ENCODE data around the gene CLCN4.
A peak's percentile ranks its signal among the peaks of the same experiment; 100 is the strongest.

The CLCN4 gene

DNA sequence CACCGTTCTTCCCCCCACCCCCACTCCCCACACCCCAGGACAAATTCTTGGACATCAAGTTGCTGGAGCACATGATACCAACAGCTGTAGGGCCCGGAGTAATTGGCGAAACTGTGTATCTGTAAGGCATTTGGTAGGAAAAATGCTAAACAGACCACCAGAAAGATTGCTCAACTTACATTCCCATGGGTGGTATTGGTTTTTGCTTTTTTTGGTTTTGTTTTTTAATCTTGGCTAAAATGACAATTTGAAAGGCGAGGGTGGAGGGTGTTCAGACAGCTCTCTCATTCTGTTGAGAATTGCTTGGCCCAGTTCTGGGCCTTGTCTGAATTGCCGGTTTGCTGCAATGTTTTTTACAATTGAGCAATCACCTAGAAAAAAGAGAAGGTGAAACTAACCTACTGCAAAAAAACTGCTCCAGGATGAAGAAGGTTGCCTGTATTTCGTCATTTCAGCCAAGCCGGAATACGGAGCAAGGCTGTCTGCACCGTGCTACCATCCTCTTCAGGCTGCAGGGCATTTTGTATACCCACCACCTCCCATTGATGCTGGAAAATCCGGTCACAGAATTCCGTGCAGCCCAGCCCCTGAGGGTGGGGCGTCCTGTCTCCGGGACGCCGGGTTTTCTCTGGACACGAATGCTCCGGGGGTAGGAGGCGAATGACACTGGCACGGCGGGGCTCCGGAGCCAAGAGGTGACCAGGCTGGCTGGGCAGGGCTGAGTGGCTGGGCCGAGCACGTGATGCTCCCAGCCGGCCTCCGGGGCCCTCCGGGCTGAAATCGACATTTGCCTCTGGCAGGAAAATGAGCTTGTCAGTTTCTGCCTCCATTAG is at the start of gene CLCN4:
TSS of gene CLCN4 (plus strand) at position 777 of the 833 bp plus-strand sequence. CDS start 28,058 bp downstream, outside the sequence.
- DNase-seq, result no peak

DNA sequence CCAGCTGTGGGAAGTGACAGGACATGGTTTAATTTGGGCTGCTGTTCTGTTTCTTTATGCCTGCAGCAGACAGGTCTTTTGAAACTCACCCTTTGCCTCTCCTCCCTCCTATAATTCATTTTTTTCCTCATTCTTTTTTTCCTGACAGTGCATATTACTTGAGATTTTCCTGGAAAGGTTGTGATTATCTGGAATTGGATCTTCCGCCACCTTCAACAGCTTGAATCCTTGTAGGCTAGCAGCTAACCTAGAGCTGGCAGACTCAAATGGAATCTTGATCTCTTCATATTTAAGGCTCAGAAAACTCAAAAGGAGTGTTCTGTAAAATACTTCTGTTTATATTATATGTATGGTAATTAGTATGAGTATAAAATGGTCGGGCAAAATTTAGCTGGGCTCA is 49.3 kb upstream of the CLCN4 start:
- no peak for DNase-seq

DNA sequence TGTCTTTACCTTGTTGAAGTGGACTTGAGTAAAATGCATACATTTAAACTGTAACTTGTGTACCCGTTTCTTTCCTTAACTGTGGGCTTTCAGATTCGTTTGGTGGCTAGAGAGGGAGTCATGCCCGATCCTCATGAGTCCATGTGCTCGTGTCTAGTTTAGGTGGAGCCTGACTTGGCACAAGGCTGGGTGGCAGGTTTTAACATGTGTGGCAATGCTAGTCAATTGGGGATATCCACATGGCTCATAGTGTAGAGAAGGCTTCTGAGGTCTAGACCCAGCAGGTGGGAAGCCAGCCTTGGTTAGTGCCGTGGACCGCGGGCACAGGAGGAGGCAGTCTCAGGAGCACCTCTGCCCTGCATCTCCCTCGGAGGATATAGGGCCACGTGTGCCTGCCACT is 48.5 kb upstream of the CLCN4 start:
- no peak for DNase-seq

DNA sequence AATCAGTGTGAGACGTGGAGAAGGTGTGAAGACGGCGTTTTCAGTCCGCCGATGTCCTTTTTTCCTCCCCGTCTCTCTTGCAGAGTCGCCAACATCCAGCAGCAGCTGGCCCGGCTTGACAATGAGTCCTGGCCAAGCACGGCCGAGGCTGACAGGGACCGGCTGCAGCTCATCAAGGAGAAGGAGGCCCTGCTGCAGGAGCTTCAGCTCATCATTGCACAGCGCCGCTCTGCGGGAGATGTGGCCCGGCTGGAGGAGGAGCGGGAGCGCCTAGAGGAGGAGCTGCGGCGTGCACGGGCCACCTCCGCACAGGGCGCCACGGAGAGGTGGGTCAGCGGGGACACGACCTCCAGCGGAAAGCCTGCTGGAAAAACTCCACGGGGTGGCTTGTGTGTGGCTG is 47.1 kb upstream of the CLCN4 start:
- DNase-seq, result no peak

DNA sequence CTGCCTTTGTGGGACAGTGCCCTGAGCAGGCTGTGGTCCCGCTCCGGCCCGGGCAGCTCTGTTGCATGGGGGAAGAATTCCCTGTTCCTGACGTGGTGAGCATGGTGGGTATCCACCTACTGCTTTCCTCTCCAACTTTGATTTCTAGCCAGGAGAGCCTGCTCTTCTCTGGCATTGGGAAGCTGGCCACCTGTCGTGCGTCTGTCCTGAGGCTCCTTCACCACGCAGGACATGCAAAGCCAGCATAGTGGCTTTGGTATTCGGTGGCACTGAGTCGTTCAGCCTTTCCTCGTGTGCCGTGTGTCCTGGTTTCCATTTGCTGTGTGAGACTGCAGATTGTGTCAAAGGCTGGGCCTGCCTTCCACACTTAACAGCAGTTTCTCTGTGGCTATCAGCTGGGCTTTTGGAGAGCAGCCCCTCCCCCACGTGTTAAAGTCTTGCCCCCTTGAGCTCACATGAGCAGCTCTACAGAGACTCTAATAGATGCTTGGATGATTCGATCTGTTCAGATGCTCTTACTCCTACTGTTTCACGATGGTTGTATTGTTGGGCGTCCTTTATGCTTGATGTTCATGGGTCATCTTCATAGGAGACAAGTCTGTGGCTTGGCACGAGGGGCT is 46.3 kb upstream of the CLCN4 start:
- no peak for DNase-seq

DNA sequence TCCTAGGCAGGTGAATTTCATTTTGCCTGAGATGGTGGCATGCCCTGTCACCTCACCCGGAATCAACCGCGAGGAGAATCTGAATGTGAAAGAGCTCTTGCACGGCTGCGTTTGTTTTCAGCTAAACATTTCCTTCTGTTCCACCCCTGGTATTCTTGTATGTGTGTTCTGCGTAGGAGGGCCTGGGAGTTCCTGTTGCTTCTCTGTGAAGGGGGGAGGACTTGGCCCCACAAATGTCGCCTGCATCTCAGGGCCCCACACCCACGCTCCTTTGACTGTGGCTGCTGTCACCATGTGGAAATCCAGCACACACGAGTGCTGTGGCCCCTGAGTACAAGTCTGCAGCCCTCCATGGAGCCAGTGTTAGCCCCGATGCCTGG is 45.8 kb upstream of the CLCN4 start:
- peak; percentile 55 for DNase-seq

DNA sequence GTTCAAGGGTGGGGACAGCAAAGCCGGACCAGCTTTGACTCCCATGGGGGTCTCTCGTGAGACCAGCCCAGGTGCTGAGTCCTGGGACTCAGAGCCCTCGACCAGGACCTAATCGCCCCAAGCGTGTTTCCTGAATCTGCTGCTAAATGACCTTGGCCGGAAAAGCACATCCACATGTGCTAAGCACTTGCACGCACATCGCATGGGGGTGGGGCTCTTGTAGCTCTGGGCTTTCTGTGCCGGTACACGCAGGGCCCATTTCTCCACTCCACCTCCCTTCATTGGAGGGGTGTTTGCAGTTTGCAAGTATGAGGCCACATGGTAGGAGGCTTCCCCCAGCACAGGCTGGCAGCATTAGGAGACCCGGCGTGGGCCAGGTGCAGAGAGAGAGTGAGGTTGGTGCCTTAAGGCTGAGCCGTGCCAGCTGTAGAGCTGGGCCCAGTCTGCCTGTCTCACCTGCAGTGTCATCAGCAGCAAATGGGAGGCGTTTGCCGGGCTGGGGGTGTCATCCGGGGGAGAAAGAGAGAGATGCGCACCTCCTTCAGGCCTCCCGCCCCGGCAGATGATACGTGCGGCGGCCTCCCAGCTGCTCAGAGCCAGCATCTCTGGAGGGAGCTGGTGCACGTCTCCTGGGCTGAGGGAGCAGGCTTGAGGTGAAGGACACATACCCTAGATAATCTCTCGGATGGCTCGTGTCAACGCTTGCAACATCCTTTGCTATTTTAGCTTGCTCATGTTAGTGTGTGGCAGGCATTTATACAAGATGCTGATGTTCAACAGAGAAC is 45.2 kb upstream of the CLCN4 start:
- DNase-seq, result peak; percentile 25

DNA sequence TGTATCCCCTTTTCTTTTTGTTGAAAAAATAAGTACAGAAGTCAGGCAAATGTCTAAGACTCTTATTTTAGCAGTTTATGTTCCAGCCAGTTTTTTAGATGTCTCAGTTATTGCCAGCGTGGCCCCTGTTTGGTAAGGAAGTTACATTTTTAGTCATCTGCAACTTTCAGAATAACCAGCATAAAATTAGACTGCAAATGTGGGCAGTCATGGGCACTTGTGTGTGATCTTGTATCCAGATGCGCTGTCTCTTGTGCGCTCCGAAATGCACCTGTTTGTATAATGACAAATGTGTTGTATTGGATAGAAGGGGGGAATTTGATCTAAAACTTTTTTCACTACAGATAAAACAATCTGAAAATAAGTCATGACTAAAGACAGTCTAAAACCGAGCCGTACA is 44.3 kb upstream of the CLCN4 start:
- DNase-seq, result no peak

DNA sequence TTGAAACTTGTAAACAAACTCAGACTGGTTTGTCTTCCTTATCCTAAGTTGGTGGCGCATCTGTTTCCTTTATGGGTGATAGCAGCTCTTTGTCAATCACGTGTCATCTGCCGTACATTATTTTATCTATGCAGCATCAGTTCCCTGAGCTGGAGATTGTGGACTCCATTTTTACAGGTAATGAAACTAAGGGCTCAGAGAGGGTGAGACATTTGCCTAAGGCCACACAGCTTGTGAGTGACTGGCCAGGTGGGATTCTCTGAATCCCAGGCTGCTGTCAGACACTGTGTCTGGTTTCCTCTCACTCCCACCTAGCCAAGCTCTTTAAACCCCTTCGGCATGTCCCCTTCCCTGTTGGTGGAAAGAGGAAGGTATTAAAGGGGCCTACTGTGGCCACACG is 41.7 kb upstream of the CLCN4 start:
- DNase-seq, result no peak

DNA sequence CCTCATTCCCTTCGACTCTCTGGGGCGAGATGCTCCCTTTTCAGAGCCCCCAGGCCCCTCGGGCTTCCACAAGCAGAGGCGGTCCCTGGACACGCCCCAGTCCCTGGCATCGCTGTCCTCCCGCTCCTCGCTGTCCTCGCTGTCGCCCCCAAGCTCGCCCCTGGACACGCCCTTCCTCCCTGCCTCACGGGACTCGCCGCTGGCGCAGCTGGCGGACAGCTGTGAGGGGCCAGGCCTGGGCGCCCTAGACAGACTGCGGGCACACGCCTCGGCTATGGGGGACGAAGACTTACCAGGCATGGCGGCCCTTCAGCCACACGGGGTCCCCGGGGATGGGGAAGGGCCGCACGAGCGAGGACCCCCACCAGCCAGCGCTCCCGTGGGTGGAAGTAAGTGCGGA is 39.5 kb upstream of the CLCN4 start:
- DNase-seq, result no peak

DNA sequence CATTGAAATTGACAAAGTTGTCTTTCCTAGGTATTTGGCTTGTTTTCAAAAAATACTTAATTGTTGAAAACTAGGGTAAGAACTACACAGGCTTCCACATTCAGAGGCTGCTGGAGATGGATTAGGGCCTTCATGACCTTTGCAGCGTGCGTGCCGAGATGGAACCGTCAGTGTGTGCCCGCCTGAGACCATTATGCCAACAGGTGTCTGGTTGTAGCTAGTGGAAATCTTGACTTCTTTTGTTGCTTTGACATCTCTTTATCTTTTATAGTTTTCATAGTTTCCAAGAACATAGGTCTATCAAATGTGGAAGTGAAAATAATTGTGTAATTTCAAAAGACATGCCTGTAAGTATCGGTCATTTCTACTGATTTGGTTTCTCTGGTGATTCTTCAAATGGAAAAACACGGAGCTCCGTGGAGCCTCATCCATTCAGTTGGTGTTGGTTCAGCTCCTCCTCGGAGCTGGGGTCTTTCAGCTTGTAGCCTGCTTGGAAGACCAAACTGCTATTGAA is 38.9 kb upstream of the CLCN4 start:
- no peak for DNase-seq

DNA sequence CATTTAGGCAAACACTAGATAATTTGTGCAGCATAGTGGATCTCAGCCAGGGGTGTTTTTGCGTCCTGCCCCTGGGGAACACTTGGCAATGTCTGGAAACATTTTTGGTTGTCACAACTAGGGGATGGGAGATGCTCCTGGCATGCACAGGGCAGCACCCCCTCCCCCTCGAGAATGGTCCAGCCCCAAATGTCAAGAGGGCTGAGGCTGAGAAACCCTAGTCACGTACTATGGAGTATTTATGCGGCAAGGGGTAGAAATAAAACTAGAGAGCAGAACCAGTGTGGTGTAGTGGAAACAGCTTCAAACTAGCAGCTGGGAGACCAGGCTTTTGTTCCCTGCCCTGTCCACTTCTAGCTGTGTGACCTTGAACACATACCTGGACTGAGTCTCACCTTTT is 38.2 kb upstream of the CLCN4 start:
- no peak for DNase-seq

DNA sequence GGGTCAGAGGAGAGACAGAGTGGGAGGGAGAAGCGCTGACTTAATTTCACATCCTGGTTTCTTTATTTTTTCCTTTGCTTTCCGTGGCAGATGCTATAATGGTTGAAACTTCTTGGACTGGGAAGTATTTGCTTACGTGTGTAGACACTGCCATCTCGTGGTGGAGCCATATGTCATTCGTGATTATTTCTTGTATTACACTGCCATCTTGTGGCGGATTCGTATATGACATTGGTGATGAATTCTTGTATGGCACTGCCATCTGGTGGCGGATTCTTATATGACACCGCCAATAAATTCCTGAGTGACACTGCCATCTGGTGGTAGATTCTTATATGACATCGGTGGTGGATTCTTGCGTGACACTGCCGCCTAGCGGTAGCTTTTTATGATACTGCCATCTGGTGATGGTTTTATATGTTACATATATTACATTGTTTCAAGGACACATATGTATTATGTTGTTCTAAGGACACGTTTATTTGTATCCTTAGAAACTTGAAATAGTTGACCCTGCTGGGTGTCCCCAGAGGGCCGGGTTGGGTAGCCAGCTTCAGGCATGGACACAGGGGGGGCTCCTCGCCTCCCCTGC is 37.3 kb upstream of the CLCN4 start:
- DNase-seq, result peak; percentile 45

DNA sequence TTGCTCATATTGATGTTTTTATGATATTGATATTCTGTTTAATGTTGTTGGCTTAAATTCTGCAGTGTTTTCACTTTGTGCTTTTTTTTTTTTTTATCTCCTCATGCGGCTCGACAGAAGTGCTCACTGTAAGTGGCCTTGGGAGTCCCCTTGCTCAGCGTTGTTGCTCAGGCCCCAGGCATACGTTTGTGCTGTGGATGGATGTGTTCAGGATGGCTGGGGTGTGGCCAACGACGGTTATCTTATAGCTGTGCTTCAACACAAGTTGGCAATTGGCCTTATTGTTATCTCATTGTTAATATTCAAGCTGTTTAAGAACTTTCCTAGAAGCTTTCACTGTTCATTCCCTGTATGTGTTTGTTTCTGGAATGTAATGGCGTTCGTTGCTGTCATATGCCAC is 36.4 kb upstream of the CLCN4 start:
- no peak for DNase-seq

DNA sequence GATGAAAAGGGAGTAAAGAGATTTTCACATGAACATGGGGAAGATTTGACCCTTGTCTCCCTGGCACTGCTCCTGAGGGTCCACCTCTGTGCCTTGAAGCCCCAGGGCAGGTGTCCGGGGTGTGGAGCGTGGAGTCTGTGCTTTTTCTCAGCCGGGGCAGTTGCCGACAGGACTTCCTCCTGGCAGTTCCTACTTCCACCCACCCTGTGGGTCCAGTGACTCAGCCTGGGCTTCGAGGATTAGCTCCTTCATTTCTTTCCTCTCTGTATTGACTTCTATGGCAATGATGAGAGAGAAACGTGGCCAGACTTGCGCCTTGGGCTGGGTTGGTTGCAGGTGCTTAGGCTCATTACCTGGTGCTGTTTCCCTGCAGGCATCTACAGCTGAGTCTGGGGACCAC is 35.9 kb upstream of the CLCN4 start:
- no peak for DNase-seq

DNA sequence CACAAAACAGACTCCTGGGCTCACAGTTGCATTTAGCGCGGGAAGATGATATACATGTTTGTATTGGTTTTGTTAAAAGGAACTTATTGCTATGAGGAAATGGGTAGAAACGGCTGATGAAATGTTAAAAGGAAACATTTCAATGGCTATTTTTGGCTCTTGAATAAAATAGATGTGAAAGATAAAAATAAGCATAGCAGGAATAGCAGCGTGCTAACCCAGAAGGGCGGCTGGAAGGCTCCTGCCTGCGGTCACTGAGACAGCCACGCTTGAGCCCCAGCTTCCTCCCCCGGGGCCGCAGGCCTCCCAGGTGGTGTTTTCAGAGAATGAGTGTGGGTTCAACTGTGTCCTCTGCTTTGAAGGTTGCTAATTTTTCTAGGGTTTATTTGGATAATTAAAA is 35.0 kb upstream of the CLCN4 start:
- DNase-seq, result no peak

DNA sequence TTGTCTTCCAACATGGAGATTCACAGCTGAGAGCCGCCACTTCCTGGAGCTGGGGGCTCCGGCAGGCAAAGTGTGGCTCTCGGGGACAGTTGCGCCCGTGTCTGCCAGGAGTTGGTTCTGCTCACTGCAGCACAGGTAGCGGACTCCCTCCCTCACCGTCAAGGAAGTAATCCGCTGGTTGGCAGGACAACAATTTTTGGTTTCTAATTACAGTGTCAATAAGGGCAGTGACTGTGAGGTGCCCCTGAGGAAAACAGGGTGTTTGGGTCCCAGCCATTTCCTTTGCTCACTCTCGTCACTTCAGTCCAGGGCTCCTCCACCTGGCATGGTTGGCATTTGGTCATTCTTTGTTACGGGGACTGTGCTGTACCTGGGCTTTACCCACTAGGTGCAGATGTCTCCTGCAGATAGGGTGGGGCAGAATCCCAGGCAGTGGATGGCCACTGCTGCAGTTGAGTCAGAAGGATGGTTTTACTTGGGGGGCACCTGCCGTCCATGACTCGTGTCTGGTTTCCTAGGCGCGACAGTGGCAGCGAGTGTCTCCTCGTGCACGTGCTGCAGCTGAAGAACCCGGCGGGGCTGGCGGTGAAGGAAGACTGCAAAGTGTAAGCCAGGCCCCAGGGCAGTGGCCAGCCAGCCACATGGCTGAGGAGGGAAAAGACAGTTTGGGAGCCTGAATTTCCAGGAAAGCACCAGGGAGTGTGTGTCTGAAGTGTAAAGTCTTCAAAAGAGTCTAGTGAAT is 32.1 kb upstream of the CLCN4 start:
- no peak for DNase-seq

DNA sequence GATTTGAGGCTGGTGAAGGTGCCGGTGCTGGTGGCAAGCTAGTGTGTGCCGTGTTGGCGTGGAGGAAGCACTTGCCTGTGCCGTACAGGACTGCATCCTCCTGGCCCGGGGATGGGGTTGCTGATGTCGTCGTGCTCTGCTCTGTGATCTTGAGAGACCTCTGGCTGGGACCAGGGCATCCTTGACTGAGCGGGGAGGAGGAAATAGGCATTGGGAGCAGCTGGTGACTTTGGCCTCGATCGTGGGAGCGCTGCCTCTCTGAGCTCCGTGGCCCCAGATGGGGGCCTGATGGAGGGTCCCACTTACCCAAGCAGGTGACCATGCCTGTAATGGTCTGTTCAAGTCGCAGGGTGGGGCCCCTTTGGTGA is 31.5 kb upstream of the CLCN4 start:
- no peak for DNase-seq

DNA sequence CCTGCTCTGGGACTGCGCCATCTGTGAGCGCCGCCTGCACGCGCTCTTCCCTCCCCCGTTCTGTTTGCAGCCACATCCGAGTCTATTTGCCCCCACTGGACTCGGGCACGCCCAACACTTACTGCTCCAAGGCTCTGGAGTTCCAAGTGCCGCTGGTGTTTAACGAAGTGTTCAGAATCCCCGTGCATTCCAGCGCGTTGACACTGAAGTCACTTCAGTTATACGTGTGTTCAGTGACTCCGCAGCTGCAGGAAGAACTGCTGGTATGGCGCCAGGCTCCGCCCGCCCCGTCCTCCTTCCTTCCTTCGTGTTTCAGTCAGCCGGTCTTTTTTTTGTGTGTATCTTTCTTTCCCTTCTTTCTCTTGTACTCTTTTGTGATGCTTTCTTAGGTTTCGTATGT is 30.7 kb upstream of the CLCN4 start:
- no peak for DNase-seq

DNA sequence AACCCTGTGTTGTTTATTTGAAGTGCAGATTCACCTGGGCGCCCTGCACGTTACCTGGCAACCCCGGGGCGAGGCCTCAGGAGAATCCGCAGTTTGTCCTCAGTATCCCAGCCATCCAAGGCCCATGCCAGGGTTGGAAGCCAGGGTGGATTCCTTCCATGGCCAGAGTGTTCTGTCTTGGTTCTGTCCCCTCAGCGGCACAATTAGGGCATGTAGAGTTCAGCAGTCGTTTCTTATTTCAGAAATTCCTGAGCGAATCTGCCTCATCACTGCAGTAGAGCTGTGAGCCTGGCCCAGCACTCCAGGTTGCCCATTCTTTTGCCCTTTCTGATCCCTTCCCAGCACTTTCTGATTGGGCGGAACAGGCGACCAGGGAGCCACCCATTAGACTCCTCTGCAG is 29.9 kb upstream of the CLCN4 start:
- DNase-seq, result no peak

DNA sequence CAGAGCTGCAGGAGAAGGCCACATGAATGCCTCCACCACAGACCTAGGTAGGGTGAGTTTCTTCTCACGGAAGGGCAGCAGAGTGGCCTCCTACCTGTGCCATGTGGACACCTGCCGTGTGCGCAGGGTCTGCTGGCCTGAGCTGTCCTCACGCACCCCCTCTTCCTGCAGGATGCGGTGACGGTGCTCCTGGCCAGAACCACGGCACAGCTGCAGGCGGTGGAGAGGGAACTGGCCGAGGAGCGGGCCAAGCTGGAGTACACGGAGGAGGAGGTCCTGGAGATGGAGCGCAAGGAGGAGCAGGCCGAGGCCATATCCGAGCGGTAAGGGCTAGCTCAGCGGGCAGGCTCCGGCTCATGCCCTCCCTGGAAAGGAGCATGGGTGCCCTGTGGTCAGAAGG is 28.4 kb upstream of the CLCN4 start:
- DNase-seq, result no peak

DNA sequence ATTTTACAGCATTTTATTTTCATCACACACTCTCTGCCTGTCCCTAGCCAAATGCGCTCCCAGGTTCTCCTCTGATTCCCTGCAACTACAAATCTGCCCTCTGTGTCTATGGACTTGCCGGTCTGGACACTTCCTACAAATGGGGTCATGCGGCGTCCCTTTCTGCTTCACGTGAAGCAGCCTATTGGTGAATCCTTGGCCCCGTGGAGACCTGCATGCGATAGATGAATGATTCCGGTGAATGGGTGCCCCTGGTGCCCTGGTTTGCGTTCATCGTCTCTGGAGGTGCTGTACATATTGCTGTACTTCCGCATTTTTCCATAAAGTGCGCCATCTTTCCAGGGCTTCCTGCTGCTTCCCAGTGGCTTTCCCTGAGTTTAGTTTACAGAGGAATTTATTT is 27.5 kb upstream of the CLCN4 start:
- no peak for DNase-seq

DNA sequence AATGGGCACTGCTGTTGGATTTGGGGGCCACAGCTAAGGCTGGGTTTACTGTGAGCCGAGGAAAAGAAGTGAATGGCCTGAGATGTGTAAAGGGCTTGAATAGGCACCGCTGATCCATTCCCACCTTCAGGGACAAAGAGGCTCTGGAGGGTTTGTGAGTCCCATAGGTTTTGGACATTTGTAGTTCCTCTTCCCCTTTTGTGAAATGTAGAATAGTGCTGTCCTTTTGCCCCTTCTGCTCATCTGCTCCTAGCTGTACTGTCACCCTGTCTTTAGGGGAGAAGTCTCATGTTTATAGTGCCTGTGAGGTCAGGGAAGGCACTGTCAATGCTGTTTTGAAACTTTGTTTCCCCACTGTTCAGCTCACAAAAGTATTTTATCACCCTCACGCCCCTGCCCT is 26.4 kb upstream of the CLCN4 start:
- no peak for DNase-seq
